ENCODE data around the gene HNRNPUL2. TPM values are rescaled to one million over a fixed set of nuclear protein-coding genes. Genes with fewer than 3 reads are reported as not detected.
A peak's percentile ranks its signal among the peaks of the same experiment; 100 is the strongest.

The HNRNPUL2 gene
- polyA plus RNA-seq, 1 of the 3 experiments (the other 2 are of a cell fraction) = 33.5 TPM

DNA sequence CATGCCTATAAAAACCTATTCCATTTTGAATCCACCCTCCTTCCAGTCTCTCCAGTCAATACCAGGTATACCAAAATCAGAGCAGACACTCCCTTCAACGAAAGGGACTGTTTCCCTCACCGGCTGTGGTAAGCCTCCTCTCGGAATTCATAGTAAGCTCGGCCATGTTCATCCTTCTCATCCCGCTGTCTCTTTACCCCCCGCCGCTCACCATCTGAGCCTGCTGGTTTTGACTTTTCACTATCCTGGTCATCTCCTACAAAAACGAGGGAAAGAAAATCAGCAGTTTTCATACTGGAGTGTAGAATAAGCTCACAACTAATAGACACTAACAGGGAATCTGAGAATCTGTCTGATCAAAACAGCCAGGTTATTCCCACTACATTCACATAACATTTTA lies 3.1 kb downstream of the HNRNPUL2 start:
- 56% methylated on average over 8 of the region's 8 CpGs for WGBS (ENCODE audit: low lambda C conversion rate)
- H3K27ac ChIP-seq (ENCODE audit: low read depth in 2 of 2, low read length in 1 of 2) = no peak overlapping the region
- ChIA-PET POLR2A (interaction anchor here (0.9 to 4.5 kb wide), 3 partner anchors 14 to 117 kb away, joined by 3 to 24 read pairs (median 3); no protein-coding TSS in a partner anchor), CTCF (interaction anchor here (1.0 to 1.9 kb wide), 4 partner anchors 30 to 133 kb away, joined by 3 to 6 read pairs (median 4); partner anchors contain the start of genes TMEM223 and TUT1)
- peaks cover 26% of the 10 kb centered on the region for H3F3A ChIP-seq (replicated peaks; ENCODE audit: insufficient read depth)
- peak overlapping the region; percentile 89 to 92 for H3K4me3 ChIP-seq (ENCODE audit: low read depth in 2 of 2, low read length in 1 of 2)
- H3K9me3 ChIP-seq = no peaks in the 10 kb centered on the region
- H3K36me3 ChIP-seq (replicated peaks in 1 of 2; ENCODE audit: control insufficient read depth in 1 of 2, insufficient read depth in 2 of 2, low read length in 1 of 2) = peaks cover 51 to 66% of the 10 kb centered on the region in 2 experiments
- peak overlapping the region; percentile 88; the same call in 1 of the 2 replicates for H3K9ac ChIP-seq
- peak overlapping the region; percentile 93 for H3K4me2 ChIP-seq
- no peak for DNase-seq
- peaks cover 9 to 15% of the 10 kb centered on the region in 2 experiments; a peak in 3 of 4 replicates for H3K4me1 ChIP-seq (ENCODE audit: control insufficient read depth in 1 of 2, insufficient read depth in 2 of 2, low read depth in 1 of 2, low read length in 1 of 2)
- H3K27me3 ChIP-seq (ENCODE audit: insufficient read depth) = no peaks in the 10 kb centered on the region
- TF ChIP-seq GATA2 (CRISPR knock-in tag; IDR thresholded peaks at IDR 0.05) (no peak), TAF1 (IDR thresholded peaks at IDR 0.05; ENCODE audit: borderline replicate concordance, low read depth, low read length) (no peak), MXI1 (IDR thresholded peaks at IDR 0.05; ENCODE audit: low read depth, low read length) (no peak), POLR2AphosphoS5 (IDR thresholded peaks at IDR 0.05; ENCODE audit: low read depth, low read length) (no peak), ELF1 (IDR thresholded peaks at IDR 0.05) (no peak), NRF1 (IDR thresholded peaks at IDR 0.05; ENCODE audit: low read depth, low read length) (no peak)
- TF ChIP-seq, protein P1, sequence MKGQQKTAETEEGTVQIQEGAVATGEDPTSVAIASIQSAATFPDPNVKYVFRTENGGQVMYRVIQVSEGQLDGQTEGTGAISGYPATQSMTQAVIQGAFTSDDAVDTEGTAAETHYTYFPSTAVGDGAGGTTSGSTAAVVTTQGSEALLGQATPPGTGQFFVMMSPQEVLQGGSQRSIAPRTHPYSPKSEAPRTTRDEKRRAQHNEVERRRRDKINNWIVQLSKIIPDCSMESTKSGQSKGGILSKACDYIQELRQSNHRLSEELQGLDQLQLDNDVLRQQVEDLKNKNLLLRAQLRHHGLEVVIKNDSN (IDR thresholded peaks at IDR 0.05; ENCODE audit: borderline replicate concordance, low read depth) = no peak
- TF ChIP-seq, protein P2, sequence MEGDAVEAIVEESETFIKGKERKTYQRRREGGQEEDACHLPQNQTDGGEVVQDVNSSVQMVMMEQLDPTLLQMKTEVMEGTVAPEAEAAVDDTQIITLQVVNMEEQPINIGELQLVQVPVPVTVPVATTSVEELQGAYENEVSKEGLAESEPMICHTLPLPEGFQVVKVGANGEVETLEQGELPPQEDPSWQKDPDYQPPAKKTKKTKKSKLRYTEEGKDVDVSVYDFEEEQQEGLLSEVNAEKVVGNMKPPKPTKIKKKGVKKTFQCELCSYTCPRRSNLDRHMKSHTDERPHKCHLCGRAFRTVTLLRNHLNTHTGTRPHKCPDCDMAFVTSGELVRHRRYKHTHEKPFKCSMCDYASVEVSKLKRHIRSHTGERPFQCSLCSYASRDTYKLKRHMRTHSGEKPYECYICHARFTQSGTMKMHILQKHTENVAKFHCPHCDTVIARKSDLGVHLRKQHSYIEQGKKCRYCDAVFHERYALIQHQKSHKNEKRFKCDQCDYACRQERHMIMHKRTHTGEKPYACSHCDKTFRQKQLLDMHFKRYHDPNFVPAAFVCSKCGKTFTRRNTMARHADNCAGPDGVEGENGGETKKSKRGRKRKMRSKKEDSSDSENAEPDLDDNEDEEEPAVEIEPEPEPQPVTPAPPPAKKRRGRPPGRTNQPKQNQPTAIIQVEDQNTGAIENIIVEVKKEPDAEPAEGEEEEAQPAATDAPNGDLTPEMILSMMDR (IDR thresholded peaks at IDR 0.05) = no peak
- TF ChIP-seq, protein P3, sequence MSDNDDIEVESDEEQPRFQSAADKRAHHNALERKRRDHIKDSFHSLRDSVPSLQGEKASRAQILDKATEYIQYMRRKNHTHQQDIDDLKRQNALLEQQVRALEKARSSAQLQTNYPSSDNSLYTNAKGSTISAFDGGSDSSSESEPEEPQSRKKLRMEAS (IDR thresholded peaks at IDR 0.05; ENCODE audit: low read depth) = no peak
- no peaks in the 10 kb centered on the region for H3K9me2 ChIP-seq
- no peak overlapping the region for H2AFZ ChIP-seq (ENCODE audit: low read depth)
- H4K20me1 ChIP-seq (ENCODE audit: insufficient read depth) = peaks cover 36% of the 10 kb centered on the region
- H3K79me2 ChIP-seq (ENCODE audit: insufficient read depth) = peaks cover 84% of the 10 kb centered on the region

DNA sequence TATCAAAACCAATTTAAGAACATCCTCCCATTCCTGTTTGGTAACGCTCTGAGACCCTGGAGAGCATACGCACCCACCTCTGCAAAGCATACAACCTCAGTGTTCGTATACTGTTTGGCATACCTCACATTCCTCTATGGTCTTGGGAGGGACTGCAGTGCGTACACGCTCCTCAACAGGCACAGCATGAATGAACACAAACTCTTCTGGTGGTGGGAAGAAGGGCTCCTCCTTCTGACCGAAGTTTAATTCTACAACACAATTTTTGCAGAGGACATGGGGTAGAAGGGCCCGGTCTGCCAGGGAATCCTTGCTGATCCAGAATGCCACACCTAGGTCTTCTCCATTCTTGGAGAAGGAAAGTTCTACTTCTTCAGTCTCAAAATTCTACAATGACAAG lies 5.3 kb downstream of the HNRNPUL2 start:
- POLR2A ChIA-PET = no interaction called here
- H3K27me3 ChIP-seq (ENCODE audit: insufficient read depth) = no peaks in the 10 kb centered on the region
- H3K36me3 ChIP-seq (replicated peaks in 1 of 2; ENCODE audit: control insufficient read depth in 1 of 2, insufficient read depth in 2 of 2, low read length in 1 of 2) = peaks cover 59 to 87% of the 10 kb centered on the region in 2 experiments
- no peaks in the 10 kb centered on the region for H3K9me2 ChIP-seq
- H3K27ac ChIP-seq (ENCODE audit: low read depth in 2 of 2, low read length in 1 of 2) = no peak overlapping the region
- H3K4me3 ChIP-seq (ENCODE audit: low read depth in 2 of 2, low read length in 1 of 2) = no peak overlapping the region
- H3F3A ChIP-seq (replicated peaks; ENCODE audit: insufficient read depth) = peaks cover 22% of the 10 kb centered on the region
- H3K79me2 ChIP-seq (ENCODE audit: insufficient read depth) = peaks cover 98% of the 10 kb centered on the region
- H4K20me1 ChIP-seq (ENCODE audit: insufficient read depth) = peaks cover 36% of the 10 kb centered on the region
- H2AFZ ChIP-seq (ENCODE audit: low read depth) = no peak overlapping the region
- peaks cover 9 to 15% of the 10 kb centered on the region in 2 experiments; a peak in 3 of 4 replicates for H3K4me1 ChIP-seq (ENCODE audit: control insufficient read depth in 1 of 2, insufficient read depth in 2 of 2, low read depth in 1 of 2, low read length in 1 of 2)
- H3K9me3 ChIP-seq = no peaks in the 10 kb centered on the region
- no peak overlapping the region for H3K9ac ChIP-seq
- 89% methylated on average over 7 of the region's 7 CpGs for WGBS (ENCODE audit: low lambda C conversion rate)
- no peak for DNase-seq
- CTCF ChIA-PET = no interaction called here
- no peak overlapping the region for H3K4me2 ChIP-seq
- TF ChIP-seq, protein P2 (IDR thresholded peaks at IDR 0.05) = 0 out of 2 replicates have a peak, but pooled peaks have one; percentile 20
- TF ChIP-seq NFIC (IDR thresholded peaks at IDR 0.05; ENCODE audit: borderline replicate concordance) (no peak), TCF12 (IDR thresholded peaks at IDR 0.05) (no peak)
- TF ChIP-seq, protein P4, sequence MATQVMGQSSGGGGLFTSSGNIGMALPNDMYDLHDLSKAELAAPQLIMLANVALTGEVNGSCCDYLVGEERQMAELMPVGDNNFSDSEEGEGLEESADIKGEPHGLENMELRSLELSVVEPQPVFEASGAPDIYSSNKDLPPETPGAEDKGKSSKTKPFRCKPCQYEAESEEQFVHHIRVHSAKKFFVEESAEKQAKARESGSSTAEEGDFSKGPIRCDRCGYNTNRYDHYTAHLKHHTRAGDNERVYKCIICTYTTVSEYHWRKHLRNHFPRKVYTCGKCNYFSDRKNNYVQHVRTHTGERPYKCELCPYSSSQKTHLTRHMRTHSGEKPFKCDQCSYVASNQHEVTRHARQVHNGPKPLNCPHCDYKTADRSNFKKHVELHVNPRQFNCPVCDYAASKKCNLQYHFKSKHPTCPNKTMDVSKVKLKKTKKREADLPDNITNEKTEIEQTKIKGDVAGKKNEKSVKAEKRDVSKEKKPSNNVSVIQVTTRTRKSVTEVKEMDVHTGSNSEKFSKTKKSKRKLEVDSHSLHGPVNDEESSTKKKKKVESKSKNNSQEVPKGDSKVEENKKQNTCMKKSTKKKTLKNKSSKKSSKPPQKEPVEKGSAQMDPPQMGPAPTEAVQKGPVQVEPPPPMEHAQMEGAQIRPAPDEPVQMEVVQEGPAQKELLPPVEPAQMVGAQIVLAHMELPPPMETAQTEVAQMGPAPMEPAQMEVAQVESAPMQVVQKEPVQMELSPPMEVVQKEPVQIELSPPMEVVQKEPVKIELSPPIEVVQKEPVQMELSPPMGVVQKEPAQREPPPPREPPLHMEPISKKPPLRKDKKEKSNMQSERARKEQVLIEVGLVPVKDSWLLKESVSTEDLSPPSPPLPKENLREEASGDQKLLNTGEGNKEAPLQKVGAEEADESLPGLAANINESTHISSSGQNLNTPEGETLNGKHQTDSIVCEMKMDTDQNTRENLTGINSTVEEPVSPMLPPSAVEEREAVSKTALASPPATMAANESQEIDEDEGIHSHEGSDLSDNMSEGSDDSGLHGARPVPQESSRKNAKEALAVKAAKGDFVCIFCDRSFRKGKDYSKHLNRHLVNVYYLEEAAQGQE (IDR thresholded peaks at IDR 0.05; ENCODE audit: low read depth, low read length) = no peak

Measured in SK-N-SH (cell line).